ENCODE measurements around the gene NPC1L1. TPM values are rescaled to one million over a fixed set of nuclear protein-coding genes. Genes with fewer than 3 reads are reported as not detected.

NPC1L1 gene
- total and polyA plus RNA-seq, 2 of the 13 experiments (the other 11 are each of a cell fraction or from before 2014, with no cell fraction given), result 4.8 to 14.5 TPM

- TF ChIP-seq IKZF4 (CRISPR knock-in tag; IDR thresholded peaks at IDR 0.05; ENCODE audit: borderline replicate concordance, low read depth, not compliant biosample characterization), result no peak
- TF ChIP-seq FOXA1 (IDR thresholded peaks at IDR 0.05), result no peak
- no peak for TF ChIP-seq FOXA1 (CRISPR knock-in tag; IDR thresholded peaks at IDR 0.05)
- TF ChIP-seq NFIB (CRISPR knock-in tag; IDR thresholded peaks at IDR 0.05; ENCODE audit: borderline replicate concordance), result no peak
- TF ChIP-seq ZNF609 (CRISPR knock-in tag; IDR thresholded peaks at IDR 0.05; ENCODE audit: borderline replicate concordance), result no peak
- TF ChIP-seq ZNF639 (CRISPR knock-in tag; conservative IDR thresholded peaks at IDR 0.05), result peak; percentile 27; the same call in 1 of the 2 replicates
- no peak for TF ChIP-seq ATF1 (CRISPR knock-in tag; IDR thresholded peaks at IDR 0.05)
- TF ChIP-seq BHLHE40 (IDR thresholded peaks at IDR 0.05; ENCODE audit: low read length), result no peak
- TF ChIP-seq UBTF (CRISPR knock-in tag; IDR thresholded peaks at IDR 0.05), result peak; percentile 78; the same call in 1 of the 2 replicates
- TF ChIP-seq GPBP1L1 (CRISPR knock-in tag; IDR thresholded peaks at IDR 0.05), result no peak
- TF ChIP-seq TEF (CRISPR knock-in tag; IDR thresholded peaks at IDR 0.05), result no peak
- no peak for TF ChIP-seq DPF2 (CRISPR knock-in tag; IDR thresholded peaks at IDR 0.05; ENCODE audit: borderline replicate concordance, low read depth)
- peak; percentile 48 for TF ChIP-seq CBX1 (IDR thresholded peaks at IDR 0.05; ENCODE audit: low read depth)
- no peak for TF ChIP-seq ZNF362 (CRISPR knock-in tag; IDR thresholded peaks at IDR 0.05; ENCODE audit: borderline replicate concordance)
- TF ChIP-seq GTF3A (CRISPR knock-in tag; conservative IDR thresholded peaks at IDR 0.05), result no peak
- TF ChIP-seq ZNF570 (CRISPR knock-in tag; IDR thresholded peaks at IDR 0.05; ENCODE audit: borderline replicate concordance), result no peak
Measured at GRCh38 chr7:44581879-44582603, 40.9 kb upstream of the NPC1L1 start, which contains the start of gene TMED4 (continued).

All from HepG2 (cell line).